Astrocyte (in vitro differentiated cells and primary cell): Measurements from ENCODE around the gene FCER1G. TPM values are rescaled to one million over a fixed set of nuclear protein-coding genes. Genes with fewer than 3 reads are reported as not detected.

Experiments
- DNase-seq: peaks from one replicate; pipeline ENCODE4 v3.0.0-alpha.2; 2010; ENCODE audit warnings: low read depth
- FAIRE-seq: peaks from 2 replicates; lab custom pipeline; 2011; peaks lifted over from hg19 to GRCh38; lab: Jason Lieb, UNC
- H2AFZ ChIP-seq: 2 replicates; pipeline ENCODE4 v1.6.0; 2012; ENCODE audit warnings: low read depth, low read length, inconsistent platforms
- H3K27ac ChIP-seq: 2 replicates; pipeline ENCODE4 v1.5.1; 2011; ENCODE audit warnings: low read depth, low read length, inconsistent platforms
- H3K27me3 ChIP-seq: 2 replicates; pipeline ENCODE4 v1.6.0; 2011; ENCODE audit warnings: low read length, inconsistent platforms; ENCODE audit not compliant: insufficient read depth
- H3K36me3 ChIP-seq: 2 replicates; pipeline ENCODE4 v1.5.1; 2011; ENCODE audit warnings: low read length, inconsistent platforms; ENCODE audit not compliant: insufficient read depth
- H3K4me1 ChIP-seq: 2 replicates; pipeline ENCODE4 v1.5.1; 2011; ENCODE audit warnings: low read length, inconsistent platforms; ENCODE audit not compliant: insufficient read depth
- H3K4me2 ChIP-seq: 2 replicates; pipeline ENCODE4 v1.6.0; 2012; ENCODE audit warnings: low read length, inconsistent platforms
- H3K4me3 ChIP-seq: 2 replicates; pipeline ENCODE4 v1.5.1; 2011; ENCODE audit warnings: low read depth, mild to moderate bottlenecking, low read length, inconsistent platforms; ENCODE audit not compliant: insufficient read depth
- H3K79me2 ChIP-seq: 2 replicates; pipeline ENCODE4 v1.6.0; 2012; ENCODE audit warnings: mild to moderate bottlenecking, low read length, inconsistent platforms; ENCODE audit not compliant: insufficient read depth
- H3K9ac ChIP-seq: 2 replicates; pipeline ENCODE4 v1.6.0; 2012; ENCODE audit warnings: mild to moderate bottlenecking, low read length, inconsistent platforms
- H3K9me3 ChIP-seq: 2 replicates; pipeline ENCODE4 v1.5.1; 2012; ENCODE audit warnings: low read depth, mild to moderate bottlenecking, low read length, inconsistent platforms; ENCODE audit not compliant: insufficient read depth
- H4K20me1 ChIP-seq: 2 replicates; pipeline ENCODE4 v1.6.0; 2012; ENCODE audit warnings: low read length, inconsistent platforms; ENCODE audit not compliant: insufficient read depth
- H3K27ac Mint-ChIP-seq: one replicate; pipeline ENCODE4 v1.8.0; 2021; ENCODE audit warnings: mild to moderate bottlenecking, mixed read lengths; ENCODE audit not compliant: unreplicated experiment
- H3K27me3 Mint-ChIP-seq: one replicate; pipeline ENCODE4 v1.8.0; 2021; ENCODE audit warnings: low read depth, mixed read lengths; ENCODE audit not compliant: unreplicated experiment
- H3K36me3 Mint-ChIP-seq: one replicate; pipeline ENCODE4 v1.8.0; 2021; ENCODE audit warnings: low read depth, mixed read lengths; ENCODE audit not compliant: unreplicated experiment
- H3K4me1 Mint-ChIP-seq: one replicate; pipeline ENCODE4 v1.8.0; 2021; ENCODE audit warnings: low read depth, mixed read lengths; ENCODE audit not compliant: unreplicated experiment
- H3K4me3 Mint-ChIP-seq: one replicate; pipeline ENCODE4 v1.8.0; 2021; ENCODE audit warnings: mild to moderate bottlenecking, moderate library complexity, mixed read lengths; ENCODE audit not compliant: unreplicated experiment
- H3K9me3 Mint-ChIP-seq: one replicate; pipeline ENCODE4 v1.8.0; 2021; ENCODE audit warnings: mild to moderate bottlenecking, mixed read lengths; ENCODE audit not compliant: unreplicated experiment
- EZH2 ChIP-seq: IDR thresholded peaks from 2 replicates; pipeline ENCODE4 v1.6.1; 2012; ENCODE audit warnings: mild to moderate bottlenecking, low read length, inconsistent platforms; ENCODE audit not compliant: insufficient read depth
- total RNA-seq: library from RNA; stranded (reverse); gene quantifications from 2 replicates; pipeline ENCODE4 v1.2.1, GENCODE V29; 2021
- TF ChIP-seq, protein P1 (sequence below): IDR thresholded peaks from 2 replicates; pipeline ENCODE4 v1.5.1; 2011; ENCODE audit warnings: low read depth, mild to moderate bottlenecking, inconsistent platforms, low read length, moderate library complexity; ENCODE audit not compliant: insufficient read depth

Gene FCER1G
- total RNA-seq, 1 donor from 2014 or later: 0.68 TPM

DNA sequence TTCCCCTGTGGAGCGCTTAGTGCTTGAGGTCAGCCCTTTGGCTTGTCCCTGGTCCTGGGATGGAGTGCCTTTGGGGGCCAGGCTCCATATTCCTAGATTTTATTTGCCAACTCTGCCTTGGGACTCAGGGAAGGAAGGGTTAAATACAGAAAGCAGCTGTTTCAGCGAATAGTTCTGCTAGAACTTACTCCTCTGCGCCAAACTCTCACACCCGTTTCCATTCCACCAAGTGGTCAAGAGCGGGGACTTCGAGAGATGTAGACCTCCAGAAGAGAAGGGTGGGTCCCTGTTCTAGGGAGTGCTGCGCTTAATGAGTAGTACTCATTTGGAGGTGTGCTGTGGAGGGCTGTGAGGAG is 10.1 kb downstream of the FCER1G start:
- no peak overlapping the region for H3K9ac ChIP-seq
- peaks cover 8% of the 10 kb centered on the region for H3K79me2 ChIP-seq
- H3K4me3 ChIP-seq: no peak overlapping the region
- H3K4me1 Mint-ChIP-seq: peaks cover 15% of the 10 kb centered on the region
- H3K36me3 ChIP-seq: peaks cover 11% of the 10 kb centered on the region
- no peak overlapping the region for H3K27ac ChIP-seq
- H3K4me2 ChIP-seq: peak overlapping the region; percentile 55
- H3K27me3 ChIP-seq: no peaks in the 10 kb centered on the region
- FAIRE-seq (no peak), DNase-seq (no peak)
- peaks cover 11% of the 10 kb centered on the region for H3K4me1 ChIP-seq
- TF ChIP-seq EZH2: no peak
- TF ChIP-seq, protein P1, sequence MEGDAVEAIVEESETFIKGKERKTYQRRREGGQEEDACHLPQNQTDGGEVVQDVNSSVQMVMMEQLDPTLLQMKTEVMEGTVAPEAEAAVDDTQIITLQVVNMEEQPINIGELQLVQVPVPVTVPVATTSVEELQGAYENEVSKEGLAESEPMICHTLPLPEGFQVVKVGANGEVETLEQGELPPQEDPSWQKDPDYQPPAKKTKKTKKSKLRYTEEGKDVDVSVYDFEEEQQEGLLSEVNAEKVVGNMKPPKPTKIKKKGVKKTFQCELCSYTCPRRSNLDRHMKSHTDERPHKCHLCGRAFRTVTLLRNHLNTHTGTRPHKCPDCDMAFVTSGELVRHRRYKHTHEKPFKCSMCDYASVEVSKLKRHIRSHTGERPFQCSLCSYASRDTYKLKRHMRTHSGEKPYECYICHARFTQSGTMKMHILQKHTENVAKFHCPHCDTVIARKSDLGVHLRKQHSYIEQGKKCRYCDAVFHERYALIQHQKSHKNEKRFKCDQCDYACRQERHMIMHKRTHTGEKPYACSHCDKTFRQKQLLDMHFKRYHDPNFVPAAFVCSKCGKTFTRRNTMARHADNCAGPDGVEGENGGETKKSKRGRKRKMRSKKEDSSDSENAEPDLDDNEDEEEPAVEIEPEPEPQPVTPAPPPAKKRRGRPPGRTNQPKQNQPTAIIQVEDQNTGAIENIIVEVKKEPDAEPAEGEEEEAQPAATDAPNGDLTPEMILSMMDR: no peak
- peak overlapping the region; percentile 78 for H2AFZ ChIP-seq
- peak overlapping the region; percentile 11 for H3K4me3 Mint-ChIP-seq
- H3K27ac Mint-ChIP-seq: peak overlapping the region; percentile 17
- H3K9me3 ChIP-seq: no peaks in the 10 kb centered on the region
- peaks cover 9% of the 10 kb centered on the region for H3K36me3 Mint-ChIP-seq
- no peaks in the 10 kb centered on the region for H3K9me3 Mint-ChIP-seq
- peaks cover 11% of the 10 kb centered on the region for H3K27me3 Mint-ChIP-seq
- H4K20me1 ChIP-seq: no peaks in the 10 kb centered on the region

GRCh38 chr1:161225534-161226319 is 10.6 kb downstream of the FCER1G start, which contains the start of gene TOMM40L:
TOMM40L (plus strand) TSS chr1:161226060; CDS start chr1:161226490, 430 bp downstream.
- Histone ChIP-seq H3K36me3 (peaks cover 12% of the 10 kb centered on the region), H3K9ac (peak within 1 kb of the TSS; percentile 93), H3K4me1 (peaks cover 11% of the 10 kb centered on the region), H3K9me3 (no peaks in the 10 kb centered on the region), H3K27me3 (no peaks in the 10 kb centered on the region), H3K27ac (peak within 1 kb of the TSS; percentile 68), H2AFZ (peak within 1 kb of the TSS; percentile 91), H3K79me2 (peaks cover 8% of the 10 kb centered on the region), H4K20me1 (no peaks in the 10 kb centered on the region), H3K4me2 (peak within 1 kb of the TSS; percentile 95), H3K4me3 (peak within 1 kb of the TSS; percentile 91)
- Mint-ChIP-seq H3K27me3 (peaks cover 11% of the 10 kb centered on the region), H3K36me3 (peaks cover 12% of the 10 kb centered on the region), H3K4me3 (peak within 1 kb of the TSS; percentile 100), H3K9me3 (no peaks in the 10 kb centered on the region), H3K4me1 (peaks cover 15% of the 10 kb centered on the region), H3K27ac (peak within 1 kb of the TSS; percentile 98)
- TF ChIP-seq, protein P1: peak; percentile 45
- no peak for TF ChIP-seq EZH2
- no peak for FAIRE-seq
- peak; percentile 99 for DNase-seq

DNA sequence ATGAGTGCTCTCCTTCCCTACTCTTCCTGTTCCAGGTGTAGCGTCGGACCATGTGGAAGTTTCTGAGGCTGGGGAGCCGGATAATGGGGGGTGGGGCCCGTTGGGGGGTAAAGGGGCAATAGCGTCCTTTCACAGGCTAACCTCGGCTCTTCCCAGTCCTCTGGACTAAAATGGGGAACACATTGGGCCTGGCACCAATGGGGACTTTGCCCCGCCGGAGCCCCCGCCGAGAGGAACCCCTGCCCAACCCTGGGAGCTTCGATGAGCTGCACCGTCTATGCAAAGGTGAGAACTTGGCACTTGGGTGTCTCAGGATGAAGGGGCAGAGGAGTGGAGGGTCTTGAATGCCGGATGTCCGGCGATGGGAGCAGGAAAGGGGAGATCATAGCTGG is 11.2 kb downstream of the FCER1G start:
- H2AFZ ChIP-seq: peak overlapping the region; percentile 91
- no peaks in the 10 kb centered on the region for H3K9me3 Mint-ChIP-seq

More for the DNA sequence above, 11.2 kb downstream of the FCER1G start:
- H3K27ac Mint-ChIP-seq: peak overlapping the region; percentile 98
- Histone ChIP-seq H3K27me3 (no peaks in the 10 kb centered on the region), H3K9ac (peak overlapping the region; percentile 93), H3K9me3 (no peaks in the 10 kb centered on the region), H4K20me1 (no peaks in the 10 kb centered on the region), H3K36me3 (peaks cover 12% of the 10 kb centered on the region), H3K79me2 (peaks cover 8% of the 10 kb centered on the region), H3K4me3 (peak overlapping the region; percentile 91), H3K4me2 (peak overlapping the region; percentile 95), H3K27ac (peak overlapping the region; percentile 68), H3K4me1 (peaks cover 11% of the 10 kb centered on the region)
- H3K4me1 Mint-ChIP-seq: peaks cover 15% of the 10 kb centered on the region
- H3K4me3 Mint-ChIP-seq: peak overlapping the region; percentile 100
- TF ChIP-seq, protein P1: no peak
- TF ChIP-seq EZH2: no peak
- no peak for DNase-seq
- FAIRE-seq: no peak
- peaks cover 14% of the 10 kb centered on the region for H3K36me3 Mint-ChIP-seq
- H3K27me3 Mint-ChIP-seq: peaks cover 11% of the 10 kb centered on the region
